ENCODE measurements around the gene PER2. TPM values are rescaled to one million over a fixed set of nuclear protein-coding genes. Genes with fewer than 3 reads are reported as not detected.
"Not testable (repeated sequence)": the region's sequence is repeated elsewhere in the genome, so short reads cannot be mapped to it uniquely, and the experiment has no call there.

Gene PER2
- total RNA-seq, 2 experiments from 2014 or later = 8.4 to 18.6 TPM

DNA sequence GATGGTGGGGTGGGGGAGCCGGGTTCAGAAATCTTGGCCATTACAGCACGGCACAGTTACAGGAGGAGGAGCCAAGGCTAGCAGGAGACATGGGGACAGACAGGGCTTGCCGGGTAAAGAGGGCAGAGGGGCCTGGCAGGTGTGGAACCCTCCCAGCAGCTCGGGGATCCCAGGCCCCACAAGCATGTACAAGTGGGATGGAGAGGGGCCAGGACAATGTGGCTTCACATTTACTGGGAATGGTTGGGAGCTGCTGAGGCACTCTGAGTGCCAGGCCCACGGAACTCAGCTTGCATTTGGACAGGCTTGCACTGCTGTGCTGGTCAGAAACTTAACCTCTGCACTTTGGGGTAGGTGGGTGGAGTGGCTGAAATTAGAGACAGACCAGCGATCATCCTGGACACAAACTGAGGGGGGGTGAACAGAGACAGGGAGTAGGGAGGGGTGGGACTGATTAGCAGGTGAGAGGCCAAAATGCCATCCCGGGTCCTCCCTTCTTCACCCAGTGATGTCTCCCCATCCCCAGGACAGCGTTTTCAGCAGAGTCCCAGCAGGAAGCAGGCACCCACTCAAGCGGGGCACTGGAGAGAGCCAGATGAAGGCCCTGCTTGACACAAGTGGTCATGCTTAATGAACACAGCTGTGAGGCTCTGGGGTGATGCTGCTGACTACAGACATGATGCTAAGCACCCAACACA, 9.6 kb downstream of the PER2 start:
- no peaks in the 10 kb centered on the region; the same call in 1 of the 2 replicates for H4K20me1 ChIP-seq (ENCODE audit: insufficient read depth, low read length)
- H3K27ac ChIP-seq (ENCODE audit: low read depth, low read length, poor library complexity, severe bottlenecking) = no peak overlapping the region
- peaks cover 6% of the 10 kb centered on the region; the same call in 1 of the 2 replicates for H3K79me2 ChIP-seq (ENCODE audit: insufficient read depth, low read depth, low read length)
- ChIA-PET POLR2A (interaction anchor here (0.6 kb wide), 1 partner anchor 44 kb away, joined by 3 read pairs; no protein-coding TSS in a partner anchor), CTCF (ENCODE audit: unreplicated experiment) (no interaction called here)
- peaks cover 17% of the 10 kb centered on the region for H3K4me1 ChIP-seq (ENCODE audit: insufficient read depth, low read length, poor library complexity, severe bottlenecking)
- TF ChIP-seq EZH2phosphoT487 (IDR thresholded peaks at IDR 0.05; ENCODE audit: borderline replicate concordance, low read depth, low read length) = no peak
- TF ChIP-seq, protein P1, sequence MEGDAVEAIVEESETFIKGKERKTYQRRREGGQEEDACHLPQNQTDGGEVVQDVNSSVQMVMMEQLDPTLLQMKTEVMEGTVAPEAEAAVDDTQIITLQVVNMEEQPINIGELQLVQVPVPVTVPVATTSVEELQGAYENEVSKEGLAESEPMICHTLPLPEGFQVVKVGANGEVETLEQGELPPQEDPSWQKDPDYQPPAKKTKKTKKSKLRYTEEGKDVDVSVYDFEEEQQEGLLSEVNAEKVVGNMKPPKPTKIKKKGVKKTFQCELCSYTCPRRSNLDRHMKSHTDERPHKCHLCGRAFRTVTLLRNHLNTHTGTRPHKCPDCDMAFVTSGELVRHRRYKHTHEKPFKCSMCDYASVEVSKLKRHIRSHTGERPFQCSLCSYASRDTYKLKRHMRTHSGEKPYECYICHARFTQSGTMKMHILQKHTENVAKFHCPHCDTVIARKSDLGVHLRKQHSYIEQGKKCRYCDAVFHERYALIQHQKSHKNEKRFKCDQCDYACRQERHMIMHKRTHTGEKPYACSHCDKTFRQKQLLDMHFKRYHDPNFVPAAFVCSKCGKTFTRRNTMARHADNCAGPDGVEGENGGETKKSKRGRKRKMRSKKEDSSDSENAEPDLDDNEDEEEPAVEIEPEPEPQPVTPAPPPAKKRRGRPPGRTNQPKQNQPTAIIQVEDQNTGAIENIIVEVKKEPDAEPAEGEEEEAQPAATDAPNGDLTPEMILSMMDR (conservative IDR thresholded peaks at IDR 0.05; ENCODE audit: low read length) = no peak
- peaks cover 41% of the 10 kb centered on the region for H3K36me3 ChIP-seq (ENCODE audit: insufficient read depth, low read length)
- H3K9me2 ChIP-seq (ENCODE audit: insufficient read depth, low read length) = no peaks in the 10 kb centered on the region
- no peak overlapping the region for H2AFZ ChIP-seq (ENCODE audit: low read length)
- no peak overlapping the region for H3K4me2 ChIP-seq (ENCODE audit: low read length)
- no peak overlapping the region for H3K4me3 ChIP-seq (ENCODE audit: low read depth, low read length, poor library complexity, severe bottlenecking)
- BruUV-seq (replicated peaks) = no TSS peak
- H3K9me3 ChIP-seq (ENCODE audit: low read length) = no peaks in the 10 kb centered on the region
- peak; percentile 24 for DNase-seq (ENCODE audit: low spot score)
- intact Hi-C loops (cut with micrococcal nuclease; ENCODE audit: unreplicated experiment) = no loop called here

DNA sequence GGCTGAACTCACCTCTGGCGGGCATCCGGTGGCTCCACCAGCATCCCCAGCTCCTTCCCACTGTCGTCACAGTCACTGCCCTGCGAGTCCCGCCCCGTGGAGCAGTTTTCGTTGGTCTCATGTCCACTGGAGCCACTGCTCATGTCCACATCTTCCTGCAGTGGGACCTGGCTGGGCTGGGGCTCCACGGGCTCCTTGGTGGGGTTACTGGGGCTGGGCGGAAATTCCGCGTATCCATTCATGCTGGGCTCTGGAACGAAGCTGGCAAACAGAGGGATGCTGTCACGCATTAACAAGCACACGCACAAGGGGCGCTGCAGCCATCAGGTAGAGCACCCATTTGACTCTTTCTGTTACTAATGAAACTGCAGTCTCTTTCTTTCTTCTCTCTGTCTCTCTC, 10.7 kb downstream of the PER2 start:
- intact Hi-C loops (cut with micrococcal nuclease; ENCODE audit: unreplicated experiment) = no loop called here
- TF ChIP-seq, protein P1 (conservative IDR thresholded peaks at IDR 0.05; ENCODE audit: low read length) = no peak
- TF ChIP-seq EZH2phosphoT487 (IDR thresholded peaks at IDR 0.05; ENCODE audit: borderline replicate concordance, low read depth, low read length) = no peak
- ChIA-PET CTCF (ENCODE audit: unreplicated experiment) (no interaction called here), POLR2A (no interaction called here)
- H3K27ac ChIP-seq (ENCODE audit: low read depth, low read length, poor library complexity, severe bottlenecking) = no peak overlapping the region
- H3K79me2 ChIP-seq (ENCODE audit: insufficient read depth, low read depth, low read length) = peaks cover 6% of the 10 kb centered on the region; the same call in 1 of the 2 replicates
- H3K36me3 ChIP-seq (ENCODE audit: insufficient read depth, low read length) = peaks cover 46% of the 10 kb centered on the region
- H4K20me1 ChIP-seq (ENCODE audit: insufficient read depth, low read length) = no peaks in the 10 kb centered on the region; the same call in 1 of the 2 replicates
- no peaks in the 10 kb centered on the region for H3K9me3 ChIP-seq (ENCODE audit: low read length)
- DNase-seq (ENCODE audit: low spot score) = no peak
- H3K4me2 ChIP-seq (ENCODE audit: low read length) = no peak overlapping the region
- H3K4me1 ChIP-seq (ENCODE audit: insufficient read depth, low read length, poor library complexity, severe bottlenecking) = peaks cover 7% of the 10 kb centered on the region
- H2AFZ ChIP-seq (ENCODE audit: low read length) = no peak overlapping the region
- BruUV-seq (replicated peaks) = no TSS peak
- no peaks in the 10 kb centered on the region for H3K9me2 ChIP-seq (ENCODE audit: insufficient read depth, low read length)
- no peak overlapping the region for H3K4me3 ChIP-seq (ENCODE audit: low read depth, low read length, poor library complexity, severe bottlenecking)

DNA sequence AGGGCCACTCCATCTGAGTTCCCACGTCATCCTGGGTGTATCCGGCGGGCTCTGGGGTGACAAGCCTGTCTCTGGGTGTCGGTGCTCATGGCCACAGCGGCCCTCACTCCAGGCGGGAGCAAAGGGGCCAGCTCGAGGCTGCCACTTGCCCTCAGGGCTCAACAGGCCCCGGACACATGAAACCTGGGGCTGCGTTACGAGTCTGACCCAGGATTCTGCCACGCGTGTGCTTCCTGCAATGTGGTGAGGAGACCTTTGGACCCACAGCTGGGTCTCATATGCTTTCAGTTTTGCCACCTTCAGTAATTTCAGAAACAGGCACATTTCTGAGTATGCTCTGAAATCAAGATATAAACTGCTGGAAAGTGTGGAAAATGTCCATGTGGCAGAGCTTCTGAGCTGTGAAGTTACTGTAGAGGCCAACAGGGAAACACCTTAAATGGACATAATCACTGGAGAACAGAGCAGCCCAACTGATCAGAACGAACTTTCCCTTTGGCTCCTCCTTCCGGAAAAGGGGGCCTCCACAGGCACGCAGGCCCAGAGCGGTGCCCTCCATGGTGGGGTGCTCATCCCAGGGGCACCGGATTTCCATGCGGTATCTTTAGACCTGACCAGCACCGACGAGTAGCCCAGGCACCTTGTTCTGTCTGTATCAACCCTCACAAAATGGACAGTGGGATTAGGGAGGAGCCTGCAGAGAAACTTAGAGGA, 14.1 kb downstream of the PER2 start:
- Histone ChIP-seq H3K4me1 (ENCODE audit: insufficient read depth, low read length, poor library complexity, severe bottlenecking) (peaks cover 4% of the 10 kb centered on the region), H4K20me1 (ENCODE audit: insufficient read depth, low read length) (no peaks in the 10 kb centered on the region; the same call in 1 of the 2 replicates), H2AFZ (ENCODE audit: low read length) (no peak overlapping the region), H3K27ac (ENCODE audit: low read depth, low read length, poor library complexity, severe bottlenecking) (no peak overlapping the region), H3K9me3 (ENCODE audit: low read length) (no peaks in the 10 kb centered on the region), H3K9me2 (ENCODE audit: insufficient read depth, low read length) (no peaks in the 10 kb centered on the region), H3K36me3 (ENCODE audit: insufficient read depth, low read length) (peaks cover 75% of the 10 kb centered on the region), H3K79me2 (ENCODE audit: insufficient read depth, low read depth, low read length) (no peaks in the 10 kb centered on the region), H3K4me2 (ENCODE audit: low read length) (no peak overlapping the region), H3K4me3 (ENCODE audit: low read depth, low read length, poor library complexity, severe bottlenecking) (no peak overlapping the region)
- POLR2A ChIA-PET = no interaction called here
- CTCF ChIA-PET (ENCODE audit: unreplicated experiment) = no interaction called here
- no TSS peak for BruUV-seq (replicated peaks)
- intact Hi-C loops (cut with micrococcal nuclease; ENCODE audit: unreplicated experiment) = no loop called here
- no peak for DNase-seq (ENCODE audit: low spot score)
- TF ChIP-seq, protein P1 (conservative IDR thresholded peaks at IDR 0.05; ENCODE audit: low read length) = no peak
- no peak for TF ChIP-seq EZH2phosphoT487 (IDR thresholded peaks at IDR 0.05; ENCODE audit: borderline replicate concordance, low read depth, low read length)

DNA sequence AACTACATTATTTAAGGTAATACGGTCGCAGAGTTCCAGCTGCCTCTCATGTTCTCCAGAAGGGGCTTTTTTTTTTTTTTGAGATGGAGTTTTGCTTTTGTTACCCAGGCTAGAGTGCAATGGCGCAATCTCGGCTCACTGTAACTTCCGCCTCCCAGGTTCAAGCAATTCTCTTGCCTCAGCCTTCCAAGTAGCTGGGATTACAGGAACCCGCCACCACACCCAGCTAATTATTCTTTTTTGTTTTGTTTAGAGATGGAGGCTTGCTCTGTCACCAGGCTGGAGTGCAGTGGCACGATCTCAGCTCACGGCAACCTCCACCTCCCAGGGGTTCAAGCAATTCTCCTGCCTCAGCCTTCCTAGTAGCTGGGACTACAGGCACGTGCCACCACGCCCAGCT, 15.0 kb downstream of the PER2 start:
- H3K4me2 ChIP-seq (ENCODE audit: low read length); H2AFZ ChIP-seq (ENCODE audit: low read length); intact Hi-C loops (cut with micrococcal nuclease; ENCODE audit: unreplicated experiment); H3K9me3 ChIP-seq (ENCODE audit: low read length); POLR2A ChIA-PET; H4K20me1 ChIP-seq (ENCODE audit: insufficient read depth, low read length); H3K9me2 ChIP-seq (ENCODE audit: insufficient read depth, low read length); H3K79me2 ChIP-seq (ENCODE audit: insufficient read depth, low read depth, low read length); H3K27ac ChIP-seq (ENCODE audit: low read depth, low read length, poor library complexity, severe bottlenecking); BruUV-seq (replicated peaks); CTCF ChIA-PET (ENCODE audit: unreplicated experiment); H3K4me3 ChIP-seq (ENCODE audit: low read depth, low read length, poor library complexity, severe bottlenecking); H3K4me1 ChIP-seq (ENCODE audit: insufficient read depth, low read length, poor library complexity, severe bottlenecking); DNase-seq (ENCODE audit: low spot score): not testable (repeated sequence)
- H3K36me3 ChIP-seq (ENCODE audit: insufficient read depth, low read length) = peaks cover 81% of the 10 kb centered on the region
